Brain microvascular endothelial cell (primary cell): Measurements from ENCODE around the gene BTBD16.

Experiments used
- DNase-seq: peaks from one replicate; pipeline ENCODE4 v3.0.0-alpha.2; 2020
- H3K27ac ChIP-seq: fragments of 250-450 bp; sonication (Bioruptor Pico); 2 replicates; pipeline ENCODE4 v1.5.1; 2020; ENCODE audit warnings: mild to moderate bottlenecking, moderate library complexity
- H3K27me3 ChIP-seq: fragments of 250-450 bp; sonication (Bioruptor Pico); replicated peaks from 2 replicates; pipeline ENCODE4 v1.5.1; 2020; ENCODE audit warnings: mild to moderate bottlenecking
- H3K36me3 ChIP-seq: fragments of 250-450 bp; sonication (Bioruptor Pico); replicated peaks from 2 replicates; pipeline ENCODE4 v1.5.1; 2020; ENCODE audit warnings: mild to moderate bottlenecking
- H3K4me3 ChIP-seq: 2 replicates; pipeline ENCODE4 v1.5.1; 2011; ENCODE audit warnings: low read depth, mild to moderate bottlenecking, control low read depth, low read length, moderate library complexity
- CTCF ChIP-seq: IDR thresholded peaks from 2 replicates; pipeline ENCODE4 v1.5.1; 2011; ENCODE audit warnings: low read depth, mild to moderate bottlenecking, moderate library complexity, low read length, control low read depth, inconsistent platforms; ENCODE audit errors: missing control alignments
- in situ Hi-C: cut with HindIII; loops from 2 replicates; pipeline ENCODE4 v1.10.0; 2017; ENCODE audit warnings: low sequenced_read_pairs, low pct_ligation_motif_present

BTBD16 gene

GRCh38 chr10:122350893-122351292, 79.8 kb downstream of the BTBD16 start:
- in situ Hi-C loops, result no loop called here
- Histone ChIP-seq H3K27me3 (no peaks in the 10 kb centered on the region), H3K36me3 (no peaks in the 10 kb centered on the region), H3K4me3 (no peak overlapping the region), H3K27ac (no peak overlapping the region)
- DNase-seq, result no peak
- no peak for TF ChIP-seq CTCF

DNA sequence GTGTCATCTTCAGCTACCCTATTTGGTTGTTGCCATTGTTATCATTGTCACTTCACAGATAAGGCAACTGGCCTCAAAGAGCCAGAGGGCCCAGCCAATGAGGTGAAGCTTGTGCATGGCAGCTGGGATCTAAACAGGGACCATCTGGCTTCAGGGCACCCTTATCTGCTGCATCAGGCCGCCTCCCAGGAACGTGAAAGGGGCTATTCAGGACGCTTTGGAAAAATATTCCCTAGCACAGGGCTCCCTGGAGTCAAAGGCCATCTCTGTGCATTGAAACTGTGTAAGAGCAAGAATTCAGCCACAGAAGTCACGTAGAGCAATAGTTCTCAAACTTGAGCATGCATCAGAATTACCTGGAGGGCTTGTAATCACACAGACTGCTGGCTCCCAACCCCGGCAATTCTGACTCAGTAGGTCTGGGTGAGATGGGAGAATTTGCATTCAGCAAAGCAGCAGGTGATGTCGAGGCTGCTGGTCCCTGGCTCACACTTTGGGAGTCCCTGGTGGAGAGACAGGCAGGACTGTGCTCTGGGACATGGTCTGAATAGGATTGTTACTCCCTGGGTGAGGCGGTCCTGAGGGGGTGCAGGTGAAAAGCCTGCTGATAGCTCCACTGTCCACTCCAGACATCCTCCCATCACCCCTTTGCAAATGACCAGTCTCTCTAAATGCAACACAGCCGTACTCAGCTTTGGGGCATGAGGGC, 81.9 kb downstream of the BTBD16 start:
- H3K36me3 ChIP-seq, result no peaks in the 10 kb centered on the region
- in situ Hi-C loops, result no loop called here
- no peak overlapping the region for H3K27ac ChIP-seq
- no peak for DNase-seq
- no peaks in the 10 kb centered on the region for H3K27me3 ChIP-seq
- no peak for TF ChIP-seq CTCF
- H3K4me3 ChIP-seq, result no peak overlapping the region

- Histone ChIP-seq H3K4me3 (no peak overlapping the region), H3K27me3 (no peaks in the 10 kb centered on the region), H3K27ac (no peak overlapping the region), H3K36me3 (no peaks in the 10 kb centered on the region)
- in situ Hi-C loops, result no loop called here
- TF ChIP-seq CTCF, result no peak
- no peak for DNase-seq
Observed at GRCh38 chr10:122354383-122354782, 83.3 kb downstream of the BTBD16 start.

GRCh38 chr10:122357685-122358084, 86.6 kb downstream of the BTBD16 start:
- in situ Hi-C loops, result no loop called here
- no peak for DNase-seq
- Histone ChIP-seq H3K4me3 (no peak overlapping the region), H3K27me3 (no peaks in the 10 kb centered on the region), H3K36me3 (no peaks in the 10 kb centered on the region), H3K27ac (no peak overlapping the region)
- TF ChIP-seq CTCF, result no peak

DNA sequence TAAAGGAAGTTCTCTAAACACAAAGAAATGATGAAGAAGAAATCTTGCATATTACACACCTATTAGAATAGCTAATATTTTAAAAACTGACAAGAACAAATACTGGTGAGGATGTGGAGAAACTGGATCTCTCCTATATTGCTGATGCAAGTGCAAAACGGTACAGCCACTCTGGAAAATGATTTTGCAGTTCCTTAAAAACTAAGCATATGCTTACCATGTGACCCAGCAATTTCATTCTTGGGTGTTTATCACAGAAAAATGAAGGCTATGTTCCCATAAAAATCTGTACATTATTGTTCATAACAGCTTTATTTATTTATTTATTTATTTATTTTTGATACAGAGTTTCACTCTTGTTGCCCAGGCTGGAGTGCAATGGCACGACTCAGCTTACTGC, 88.5 kb downstream of the BTBD16 start:
- H3K27me3 ChIP-seq, result no peaks in the 10 kb centered on the region
- in situ Hi-C loops, result no loop called here
- H3K4me3 ChIP-seq, result no peak overlapping the region
- H3K27ac ChIP-seq, result no peak overlapping the region
- H3K36me3 ChIP-seq, result no peaks in the 10 kb centered on the region
- TF ChIP-seq CTCF, result no peak
- no peak for DNase-seq

DNA sequence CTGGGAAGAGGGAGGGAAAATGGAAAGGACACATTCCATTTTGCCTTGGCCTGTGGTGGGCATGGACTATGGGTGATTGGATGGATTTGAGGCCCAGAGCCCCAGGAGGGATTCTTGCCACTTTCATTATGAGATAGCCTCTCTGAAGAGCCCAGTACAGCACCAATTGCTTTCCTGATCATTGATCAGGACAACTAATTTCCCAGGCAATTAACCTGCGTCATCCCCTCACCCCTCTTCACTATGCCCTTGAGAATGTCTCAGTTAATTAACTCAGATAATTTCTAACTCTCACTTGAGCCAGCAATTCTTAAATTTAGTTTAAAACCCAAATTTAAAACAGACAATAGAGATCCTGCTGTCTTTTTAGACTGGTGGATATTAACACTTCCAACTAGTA, 90.0 kb downstream of the BTBD16 start:
- H3K27me3 ChIP-seq, result no peaks in the 10 kb centered on the region
- no peak overlapping the region for H3K27ac ChIP-seq
- H3K4me3 ChIP-seq, result no peak overlapping the region
- no peaks in the 10 kb centered on the region for H3K36me3 ChIP-seq
- in situ Hi-C loops, result no loop called here
- TF ChIP-seq CTCF, result no peak
- no peak for DNase-seq
